DND-41 (cell line): ENCODE measurements around the gene HLA-DMB.
"Not testable (repeated sequence)": the region's sequence is repeated elsewhere in the genome, so short reads cannot be mapped to it uniquely, and the experiment has no call there.

Experiments used
- ATAC-seq: fragments of 200-7000 bp; cut with Tn5 transposase; 3 replicates; pipeline ENCODE4 v1.9.1; 2021; ENCODE audit warnings: low read depth; ENCODE audit not compliant: insufficient read depth
- DNase-seq: peaks from one replicate; pipeline ENCODE4 v3.0.0-alpha.2; 2020
- H2AFZ ChIP-seq: 2 replicates; pipeline ENCODE4 v1.6.0; 2012; ENCODE audit warnings: low read depth, low read length
- H3K27ac ChIP-seq: 2 replicates; pipeline ENCODE4 v1.5.1; 2012; ENCODE audit warnings: low read length, inconsistent platforms
- H3K27me3 ChIP-seq: fragments of 200-600 bp; sonication (generic); 2 replicates; pipeline ENCODE4 v1.6.0; 2012; ENCODE audit warnings: low read length, mild to moderate bottlenecking, inconsistent platforms; ENCODE audit not compliant: insufficient read depth, poor library complexity
- H3K36me3 ChIP-seq: 2 replicates; pipeline ENCODE4 v1.5.1; 2012; ENCODE audit warnings: low read length, inconsistent platforms; ENCODE audit not compliant: insufficient read depth
- H3K4me1 ChIP-seq: 2 replicates; pipeline ENCODE4 v1.5.1; 2012; ENCODE audit warnings: mild to moderate bottlenecking, low read length; ENCODE audit not compliant: insufficient read depth
- H3K4me2 ChIP-seq: 2 replicates; pipeline ENCODE4 v1.6.0; 2012; ENCODE audit warnings: mild to moderate bottlenecking, moderate library complexity, low read length, inconsistent platforms; ENCODE audit not compliant: insufficient read depth
- H3K4me3 ChIP-seq, 2 experiments: fragments of 200-600 bp in 1 of 2; shearing (Covaris generic) in 1 of 2; 2 replicates each; pipeline ENCODE4 v1.5.1; 2012 to 2016; ENCODE audit warnings: inconsistent platforms in 2 of 2, low read length in 2 of 2, mild to moderate bottlenecking in 2 of 2, low read depth in 1 of 2, moderate library complexity in 1 of 2
- H3K79me2 ChIP-seq: 2 replicates; pipeline ENCODE4 v1.6.0; 2012; ENCODE audit warnings: low read length, inconsistent platforms; ENCODE audit not compliant: insufficient read depth
- H3K9ac ChIP-seq: 2 replicates; pipeline ENCODE4 v1.6.0; 2012; ENCODE audit warnings: low read depth, mild to moderate bottlenecking, inconsistent platforms, low read length, moderate library complexity
- H3K9me3 ChIP-seq: 2 replicates; pipeline ENCODE4 v1.5.1; 2012; ENCODE audit warnings: low read length, moderate library complexity, mild to moderate bottlenecking, inconsistent platforms; ENCODE audit not compliant: insufficient read depth, severe bottlenecking
- H4K20me1 ChIP-seq: 2 replicates; pipeline ENCODE4 v1.6.0; 2012; ENCODE audit warnings: low read length; ENCODE audit not compliant: insufficient read depth
- CTCF ChIP-seq: IDR thresholded peaks from 2 replicates; pipeline ENCODE4 v1.5.1; 2012; ENCODE audit warnings: borderline replicate concordance, low read length, moderate library complexity, mild to moderate bottlenecking; ENCODE audit not compliant: poor library complexity, severe bottlenecking; ENCODE audit errors: extremely low read depth
- EZH2 ChIP-seq: IDR thresholded peaks from 3 replicates; pipeline ENCODE4 v1.6.1; 2012; ENCODE audit warnings: borderline replicate concordance, low read depth, mild to moderate bottlenecking, moderate library complexity, low read length, inconsistent platforms; ENCODE audit not compliant: severe bottlenecking

The HLA-DMB gene

GRCh38 chr6:32945953-32946352 is 5.1 kb upstream of the HLA-DMB start:
- no peaks in the 10 kb centered on the region for H3K36me3 ChIP-seq
- TF ChIP-seq EZH2 = no peak
- TF ChIP-seq CTCF = no peak
- H2AFZ ChIP-seq = no peak overlapping the region
- H3K4me3 ChIP-seq = no peak overlapping the region
- H3K27ac ChIP-seq = no peak overlapping the region
- no peaks in the 10 kb centered on the region for H3K79me2 ChIP-seq
- no peak for DNase-seq
- peaks cover 22% of the 10 kb centered on the region for H3K4me1 ChIP-seq
- ATAC-seq = no peak
- H3K9me3 ChIP-seq = no peaks in the 10 kb centered on the region
- H3K27me3 ChIP-seq = peaks cover 6% of the 10 kb centered on the region
- H4K20me1 ChIP-seq = no peaks in the 10 kb centered on the region
- no peak overlapping the region for H3K9ac ChIP-seq
- no peak overlapping the region for H3K4me2 ChIP-seq

GRCh38 chr6:32945108-32945760 is 4.4 kb upstream of the HLA-DMB start:
- Histone ChIP-seq H3K36me3 (no peaks in the 10 kb centered on the region), H3K9ac (no peak overlapping the region), H3K9me3 (no peaks in the 10 kb centered on the region), H3K4me3 (no peak overlapping the region), H3K79me2 (no peaks in the 10 kb centered on the region), H3K27ac (no peak overlapping the region), H3K4me2 (no peak overlapping the region), H2AFZ (no peak overlapping the region; the same call in 1 of the 2 replicates), H3K27me3 (peaks cover 8% of the 10 kb centered on the region), H4K20me1 (no peaks in the 10 kb centered on the region), H3K4me1 (peaks cover 22% of the 10 kb centered on the region)
- no peak for DNase-seq
- ATAC-seq = no peak
- TF ChIP-seq EZH2 (no peak), CTCF (no peak)

GRCh38 chr6:32943864-32944649 is 3.2 kb upstream of the HLA-DMB start:
- H3K36me3 ChIP-seq = no peaks in the 10 kb centered on the region
- H3K4me3 ChIP-seq = peak overlapping the region in 1 of 2 experiments; percentile 34; a peak in 2 of 4 replicates
- no peaks in the 10 kb centered on the region for H3K9me3 ChIP-seq
- no peaks in the 10 kb centered on the region for H3K79me2 ChIP-seq
- H3K4me2 ChIP-seq = peak overlapping the region; percentile 54
- no peaks in the 10 kb centered on the region for H4K20me1 ChIP-seq
- H3K4me1 ChIP-seq = peaks cover 22% of the 10 kb centered on the region
- ATAC-seq (peak; percentile 92), DNase-seq (peak; percentile 54)
- no peak overlapping the region for H3K9ac ChIP-seq
- TF ChIP-seq EZH2 (no peak), CTCF (no peak)
- peaks cover 8% of the 10 kb centered on the region for H3K27me3 ChIP-seq
- peak overlapping the region; percentile 64 for H2AFZ ChIP-seq
- H3K27ac ChIP-seq = peak overlapping the region; percentile 45

- not testable (repeated sequence) for H3K9ac ChIP-seq, H4K20me1 ChIP-seq, H3K36me3 ChIP-seq, DNase-seq, H3K4me2 ChIP-seq, ATAC-seq, H3K4me3 ChIP-seq, H2AFZ ChIP-seq, H3K79me2 ChIP-seq, H3K9me3 ChIP-seq, H3K27ac ChIP-seq
- Histone ChIP-seq H3K27me3 (peaks cover 16% of the 10 kb centered on the region), H3K4me1 (peaks cover 22% of the 10 kb centered on the region)
These were observed 1.8 kb upstream of the HLA-DMB start for GRCh38 chr6:32942555-32943123.
